SK-N-SH treated with all-trans-retinoic acid at 6 μM for 48 hours (cell line): ENCODE results near the gene GCH1.

Experiments
- ATAC-seq: fragments of 200-7000 bp; cut with Tn5 transposase; 3 replicates; pipeline ENCODE4 v1.9.1; 2020; ENCODE audit warnings: mild to moderate bottlenecking, moderate library complexity
- BACH2 ChIP-seq: fragments of 250-450 bp; sonication (Bioruptor Pico); IDR thresholded peaks from 2 replicates; pipeline ENCODE4 v1.9.0; 2021; ENCODE audit warnings: mild to moderate bottlenecking, borderline replicate concordance
- CSRNP3 ChIP-seq: fragments of 250-450 bp; sonication (Bioruptor Pico); IDR thresholded peaks from 2 replicates; pipeline ENCODE4 v1.5.1; 2021; ENCODE audit warnings: mild to moderate bottlenecking, moderate library complexity
- GLIS3 ChIP-seq: fragments of 250-450 bp; sonication (Bioruptor Pico); IDR thresholded peaks from 2 replicates; pipeline ENCODE4 v1.5.0; 2020; ENCODE audit warnings: mild to moderate bottlenecking, moderate library complexity
- ISL1 ChIP-seq: fragments of 250-450 bp; sonication (Bioruptor Pico); IDR thresholded peaks from 2 replicates; pipeline ENCODE4 v2.1.2; 2022; ENCODE audit warnings: mild to moderate bottlenecking, moderate library complexity
- PPARA ChIP-seq: fragments of 250-450 bp; sonication (Bioruptor Pico); IDR thresholded peaks from 2 replicates; pipeline ENCODE4 v1.5.0; 2020; ENCODE audit warnings: mild to moderate bottlenecking, borderline replicate concordance
- RARB ChIP-seq: fragments of 250-450 bp; sonication (Bioruptor Pico); IDR thresholded peaks from 2 replicates; pipeline ENCODE4 v1.8.0; 2021; ENCODE audit warnings: mild to moderate bottlenecking, moderate library complexity
- SNAI2 ChIP-seq: fragments of 250-450 bp; sonication (Bioruptor Pico); IDR thresholded peaks from 2 replicates; pipeline ENCODE4 v1.5.0; 2020; ENCODE audit warnings: mild to moderate bottlenecking, moderate library complexity
- TCF4 ChIP-seq: fragments of 250-450 bp; sonication (Bioruptor Pico); IDR thresholded peaks from 2 replicates; pipeline ENCODE4 v1.8.0; 2021; ENCODE audit warnings: mild to moderate bottlenecking, moderate library complexity, borderline replicate concordance
- TOX ChIP-seq: fragments of 250-450 bp; sonication (Bioruptor Pico); IDR thresholded peaks from 2 replicates; pipeline ENCODE4 v1.8.0; 2021; ENCODE audit warnings: mild to moderate bottlenecking, moderate library complexity, borderline replicate concordance
- ZC3H10 ChIP-seq: fragments of 250-450 bp; sonication (Bioruptor Pico); IDR thresholded peaks from 2 replicates; pipeline ENCODE4 v1.5.1; 2021; ENCODE audit warnings: mild to moderate bottlenecking, moderate library complexity
- ZFP30 ChIP-seq: fragments of 450-650 bp; formaldehyde crosslinking; IDR thresholded peaks from 2 replicates; pipeline ENCODE4 v1.5.0; 2022; ENCODE audit warnings: mild to moderate bottlenecking, moderate library complexity
- ZNF565 ChIP-seq: fragments of 450-650 bp; formaldehyde crosslinking; conservative IDR thresholded peaks from 2 replicates; pipeline ENCODE4 v1.5.0; 2020; ENCODE audit warnings: low read depth, mild to moderate bottlenecking, moderate library complexity
- ZNF70 ChIP-seq: fragments of 450-650 bp; formaldehyde crosslinking; IDR thresholded peaks from 2 replicates; pipeline ENCODE4 v1.5.0; 2020; ENCODE audit warnings: mild to moderate bottlenecking, moderate library complexity
- TF ChIP-seq, protein P1 (sequence below): fragments of 250-450 bp; sonication (Bioruptor Pico); IDR thresholded peaks from 2 replicates; pipeline ENCODE4 v1.8.0; 2021; ENCODE audit warnings: low read depth, mild to moderate bottlenecking, moderate library complexity, borderline replicate concordance
- TF ChIP-seq, protein P2 (sequence below): fragments of 250-450 bp; sonication (Bioruptor Pico); IDR thresholded peaks from 2 replicates; pipeline ENCODE4 v1.8.0; 2020; ENCODE audit warnings: mild to moderate bottlenecking, moderate library complexity, borderline replicate concordance

The GCH1 gene

DNA sequence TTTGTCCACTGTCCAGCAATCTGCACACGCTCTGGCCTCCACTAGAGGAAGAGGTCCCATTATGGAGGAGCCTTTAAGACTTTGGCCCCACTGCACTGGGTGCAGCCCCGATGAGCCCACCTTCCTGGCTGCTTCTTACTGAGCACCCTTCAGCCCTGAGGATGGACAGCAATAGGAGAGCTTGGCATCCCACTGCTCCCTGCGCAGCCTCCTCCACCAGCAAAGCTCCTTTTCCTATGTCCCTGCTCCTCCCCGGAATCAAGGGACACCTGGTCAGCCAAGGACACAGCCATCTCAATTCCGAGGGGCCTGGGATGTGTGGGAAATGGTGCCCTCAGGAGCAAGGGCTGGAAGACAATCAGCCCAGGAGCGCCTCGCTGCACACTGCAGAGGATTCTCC is 94.7 kb downstream of the GCH1 start:
- no peak for ATAC-seq
- TF ChIP-seq, protein P1, sequence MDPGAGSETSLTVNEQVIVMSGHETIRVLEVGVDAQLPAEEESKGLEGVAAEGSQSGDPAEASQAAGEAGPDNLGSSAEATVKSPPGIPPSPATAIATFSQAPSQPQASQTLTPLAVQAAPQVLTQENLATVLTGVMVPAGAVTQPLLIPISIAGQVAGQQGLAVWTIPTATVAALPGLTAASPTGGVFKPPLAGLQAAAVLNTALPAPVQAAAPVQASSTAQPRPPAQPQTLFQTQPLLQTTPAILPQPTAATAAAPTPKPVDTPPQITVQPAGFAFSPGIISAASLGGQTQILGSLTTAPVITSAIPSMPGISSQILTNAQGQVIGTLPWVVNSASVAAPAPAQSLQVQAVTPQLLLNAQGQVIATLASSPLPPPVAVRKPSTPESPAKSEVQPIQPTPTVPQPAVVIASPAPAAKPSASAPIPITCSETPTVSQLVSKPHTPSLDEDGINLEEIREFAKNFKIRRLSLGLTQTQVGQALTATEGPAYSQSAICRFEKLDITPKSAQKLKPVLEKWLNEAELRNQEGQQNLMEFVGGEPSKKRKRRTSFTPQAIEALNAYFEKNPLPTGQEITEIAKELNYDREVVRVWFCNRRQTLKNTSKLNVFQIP (CRISPR knock-in tag) = no peak
- TF ChIP-seq ZNF565 (CRISPR knock-in tag) = no peak
- no peak for TF ChIP-seq SNAI2 (CRISPR knock-in tag)
- TF ChIP-seq, all 23 proteins: peak for 0

GRCh38 chr14:54807428-54807827 is 95.2 kb downstream of the GCH1 start:
- no peak for ATAC-seq
- no peak for TF ChIP-seq PPARA (CRISPR knock-in tag)
- TF ChIP-seq, all 23 proteins: peak for 0

GRCh38 chr14:54806616-54807015 is 96.0 kb downstream of the GCH1 start:
- no peak for TF ChIP-seq SNAI2 (CRISPR knock-in tag)
- TF ChIP-seq GLIS3 (CRISPR knock-in tag) = no peak
- TF ChIP-seq ZC3H10 (CRISPR knock-in tag) = no peak
- TF ChIP-seq TOX = no peak
- TF ChIP-seq RARB = no peak
- TF ChIP-seq CSRNP3 = no peak
- TF ChIP-seq ZNF565 (CRISPR knock-in tag) = no peak
- no peak for ATAC-seq

GRCh38 chr14:54805445-54806322 is 96.9 kb downstream of the GCH1 start:
- ATAC-seq = peak; percentile 97
- no peak for TF ChIP-seq ZFP30 (CRISPR knock-in tag)
- no peak for TF ChIP-seq CSRNP3
- TF ChIP-seq PPARA (CRISPR knock-in tag) = no peak
- TF ChIP-seq ZNF70 (CRISPR knock-in tag) = no peak
- no peak for TF ChIP-seq RARB

DNA sequence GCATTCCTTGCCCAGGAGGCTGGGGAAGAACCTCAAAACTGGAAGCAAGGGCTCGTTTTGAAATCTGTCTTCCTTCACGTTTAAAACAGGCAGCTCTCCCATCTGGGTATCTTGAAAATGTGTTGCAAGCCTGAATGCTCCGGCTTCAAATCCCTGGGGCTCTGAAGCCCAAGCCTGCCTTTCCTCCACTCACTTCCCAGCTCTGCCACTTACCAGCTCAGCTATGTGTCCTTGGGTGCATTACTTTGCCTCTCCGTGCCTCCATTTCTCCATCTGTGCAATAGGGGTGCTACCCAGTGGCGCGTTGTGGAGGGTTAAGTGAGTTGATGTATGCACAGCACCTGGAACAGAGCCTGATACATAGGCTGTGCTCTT is 97.6 kb downstream of the GCH1 start:
- ATAC-seq = no peak; the same call in 2 of the 3 replicates
- TF ChIP-seq TCF4 (CRISPR knock-in tag) (no peak), SNAI2 (CRISPR knock-in tag) (no peak), TOX (no peak), ZNF565 (CRISPR knock-in tag) (no peak), BACH2 (CRISPR knock-in tag) (no peak), ZC3H10 (CRISPR knock-in tag) (no peak), RARB (no peak)
- TF ChIP-seq, protein P2, sequence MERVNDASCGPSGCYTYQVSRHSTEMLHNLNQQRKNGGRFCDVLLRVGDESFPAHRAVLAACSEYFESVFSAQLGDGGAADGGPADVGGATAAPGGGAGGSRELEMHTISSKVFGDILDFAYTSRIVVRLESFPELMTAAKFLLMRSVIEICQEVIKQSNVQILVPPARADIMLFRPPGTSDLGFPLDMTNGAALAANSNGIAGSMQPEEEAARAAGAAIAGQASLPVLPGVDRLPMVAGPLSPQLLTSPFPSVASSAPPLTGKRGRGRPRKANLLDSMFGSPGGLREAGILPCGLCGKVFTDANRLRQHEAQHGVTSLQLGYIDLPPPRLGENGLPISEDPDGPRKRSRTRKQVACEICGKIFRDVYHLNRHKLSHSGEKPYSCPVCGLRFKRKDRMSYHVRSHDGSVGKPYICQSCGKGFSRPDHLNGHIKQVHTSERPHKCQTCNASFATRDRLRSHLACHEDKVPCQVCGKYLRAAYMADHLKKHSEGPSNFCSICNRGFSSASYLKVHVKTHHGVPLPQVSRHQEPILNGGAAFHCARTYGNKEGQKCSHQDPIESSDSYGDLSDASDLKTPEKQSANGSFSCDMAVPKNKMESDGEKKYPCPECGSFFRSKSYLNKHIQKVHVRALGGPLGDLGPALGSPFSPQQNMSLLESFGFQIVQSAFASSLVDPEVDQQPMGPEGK = no peak

DNA sequence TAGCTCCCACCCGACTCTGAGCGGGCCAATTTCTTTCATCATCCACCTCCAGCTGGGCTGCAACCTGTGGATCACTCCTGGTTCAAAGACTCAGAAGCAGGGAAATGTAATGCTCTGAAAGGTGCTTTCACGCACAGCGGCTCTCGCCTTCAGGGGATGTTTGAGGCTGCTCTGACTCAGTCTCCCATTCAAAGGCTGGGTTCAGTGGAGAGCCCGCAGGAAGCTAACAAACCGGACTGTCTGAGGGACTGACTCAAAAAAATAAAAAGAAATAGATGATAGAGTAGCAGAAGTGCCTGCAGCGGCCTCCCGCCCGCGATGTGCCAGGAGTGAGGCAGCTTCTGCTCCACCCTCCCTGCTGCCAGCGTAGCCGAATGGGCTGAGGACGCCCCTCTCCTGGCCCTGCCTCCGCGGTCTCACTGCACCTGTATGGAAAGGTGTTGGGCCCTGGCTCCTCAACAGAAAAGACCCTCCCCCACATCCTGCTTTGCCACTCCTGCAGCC is 98.0 kb downstream of the GCH1 start:
- ATAC-seq = no peak
- TF ChIP-seq PPARA (CRISPR knock-in tag) (no peak), ISL1 (CRISPR knock-in tag) (no peak)
